SK-N-SH treated with all-trans-retinoic acid at 6 μM for 48 hours (cell line): ENCODE data around the gene KLHL17.

Experiments
- ATAC-seq: fragments of 200-7000 bp; cut with Tn5 transposase; 3 replicates; pipeline ENCODE4 v1.9.1; 2020; ENCODE audit warnings: mild to moderate bottlenecking, moderate library complexity
- ARNTL ChIP-seq: fragments of 450-650 bp; formaldehyde crosslinking; IDR thresholded peaks from 2 replicates; pipeline ENCODE4 v1.5.0; 2020; ENCODE audit warnings: low read depth, mild to moderate bottlenecking, moderate library complexity, borderline replicate concordance
- BACH2 ChIP-seq: fragments of 250-450 bp; sonication (Bioruptor Pico); IDR thresholded peaks from 2 replicates; pipeline ENCODE4 v1.9.0; 2021; ENCODE audit warnings: mild to moderate bottlenecking, borderline replicate concordance
- CSDC2 ChIP-seq: fragments of 250-450 bp; sonication (Bioruptor Pico); IDR thresholded peaks from 2 replicates; pipeline ENCODE4 v1.5.0; 2020; ENCODE audit warnings: mild to moderate bottlenecking, moderate library complexity
- ESRRG ChIP-seq: fragments of 250-450 bp; sonication (Bioruptor Pico); IDR thresholded peaks from 2 replicates; pipeline ENCODE4 v1.6.1; 2021; ENCODE audit warnings: mild to moderate bottlenecking
- ISL1 ChIP-seq: fragments of 250-450 bp; sonication (Bioruptor Pico); IDR thresholded peaks from 2 replicates; pipeline ENCODE4 v2.1.2; 2022; ENCODE audit warnings: mild to moderate bottlenecking, moderate library complexity
- OSR1 ChIP-seq: fragments of 250-450 bp; sonication (Bioruptor Pico); IDR thresholded peaks from 2 replicates; pipeline ENCODE4 v1.8.0; 2022; ENCODE audit warnings: moderate library complexity, mild to moderate bottlenecking, inconsistent platforms
- PATZ1 ChIP-seq: fragments of 250-450 bp; sonication (Bioruptor Pico); IDR thresholded peaks from 2 replicates; pipeline ENCODE4 v1.8.0; 2020; ENCODE audit warnings: mild to moderate bottlenecking, moderate library complexity, borderline replicate concordance
- PPARA ChIP-seq: fragments of 250-450 bp; sonication (Bioruptor Pico); IDR thresholded peaks from 2 replicates; pipeline ENCODE4 v1.5.0; 2020; ENCODE audit warnings: mild to moderate bottlenecking, borderline replicate concordance
- SNAI2 ChIP-seq: fragments of 250-450 bp; sonication (Bioruptor Pico); IDR thresholded peaks from 2 replicates; pipeline ENCODE4 v1.5.0; 2020; ENCODE audit warnings: mild to moderate bottlenecking, moderate library complexity
- TCF4 ChIP-seq: fragments of 250-450 bp; sonication (Bioruptor Pico); IDR thresholded peaks from 2 replicates; pipeline ENCODE4 v1.8.0; 2021; ENCODE audit warnings: mild to moderate bottlenecking, moderate library complexity, borderline replicate concordance
- TOX ChIP-seq: fragments of 250-450 bp; sonication (Bioruptor Pico); IDR thresholded peaks from 2 replicates; pipeline ENCODE4 v1.8.0; 2021; ENCODE audit warnings: mild to moderate bottlenecking, moderate library complexity, borderline replicate concordance
- ZC3H10 ChIP-seq: fragments of 250-450 bp; sonication (Bioruptor Pico); IDR thresholded peaks from 2 replicates; pipeline ENCODE4 v1.5.1; 2021; ENCODE audit warnings: mild to moderate bottlenecking, moderate library complexity
- ZFP3 ChIP-seq: fragments of 250-450 bp; sonication (Bioruptor Pico); IDR thresholded peaks from 2 replicates; pipeline ENCODE4 v1.5.0; 2020; ENCODE audit warnings: mild to moderate bottlenecking, moderate library complexity
- ZNF565 ChIP-seq: fragments of 450-650 bp; formaldehyde crosslinking; conservative IDR thresholded peaks from 2 replicates; pipeline ENCODE4 v1.5.0; 2020; ENCODE audit warnings: low read depth, mild to moderate bottlenecking, moderate library complexity
- ZNF70 ChIP-seq: fragments of 450-650 bp; formaldehyde crosslinking; IDR thresholded peaks from 2 replicates; pipeline ENCODE4 v1.5.0; 2020; ENCODE audit warnings: mild to moderate bottlenecking, moderate library complexity
- ZNF8 ChIP-seq: fragments of 450-650 bp; formaldehyde crosslinking; IDR thresholded peaks from 2 replicates; pipeline ENCODE4 v1.5.0; 2020; ENCODE audit warnings: mild to moderate bottlenecking, moderate library complexity
- TF ChIP-seq, protein P1 (sequence below): fragments of 250-450 bp; sonication (Bioruptor Pico); IDR thresholded peaks from 2 replicates; pipeline ENCODE4 v1.5.1; 2021; ENCODE audit warnings: mild to moderate bottlenecking, moderate library complexity
- TF ChIP-seq, protein P2 (sequence below): fragments of 250-450 bp; sonication (Bioruptor Pico); IDR thresholded peaks from 2 replicates; pipeline ENCODE4 v1.5.0; 2020; ENCODE audit warnings: mild to moderate bottlenecking, moderate library complexity

Gene KLHL17

DNA sequence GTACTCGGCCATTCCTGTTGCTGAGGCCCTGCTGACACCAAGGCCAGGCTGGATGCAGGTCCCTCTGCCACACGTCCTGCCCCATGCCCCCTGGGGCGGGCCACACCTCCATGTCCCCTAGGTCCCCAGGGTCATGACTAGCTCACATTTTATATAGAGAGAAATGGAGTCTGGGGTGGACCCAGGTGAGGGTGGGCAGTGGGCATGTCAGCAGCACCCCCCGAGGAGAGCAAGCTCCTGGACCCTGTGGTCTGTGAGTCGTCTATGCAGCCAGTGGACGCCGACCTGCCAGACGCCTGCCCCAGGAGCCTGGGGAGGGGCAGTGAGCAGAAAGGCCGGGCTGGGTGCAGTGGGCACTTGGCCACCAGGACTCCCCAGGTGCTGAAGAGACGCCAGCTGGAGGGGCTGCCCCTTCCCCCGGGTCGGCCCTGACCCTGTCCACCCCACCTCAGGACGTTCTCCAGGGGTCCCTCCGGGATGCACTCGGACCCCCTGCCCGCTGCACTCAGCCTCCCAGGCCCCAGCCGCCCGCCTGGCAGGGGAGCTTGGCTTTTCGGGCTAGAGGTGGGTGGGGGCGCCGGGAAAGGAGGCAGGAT, 20.8 kb upstream of the KLHL17 start:
- TF ChIP-seq, protein P1, sequence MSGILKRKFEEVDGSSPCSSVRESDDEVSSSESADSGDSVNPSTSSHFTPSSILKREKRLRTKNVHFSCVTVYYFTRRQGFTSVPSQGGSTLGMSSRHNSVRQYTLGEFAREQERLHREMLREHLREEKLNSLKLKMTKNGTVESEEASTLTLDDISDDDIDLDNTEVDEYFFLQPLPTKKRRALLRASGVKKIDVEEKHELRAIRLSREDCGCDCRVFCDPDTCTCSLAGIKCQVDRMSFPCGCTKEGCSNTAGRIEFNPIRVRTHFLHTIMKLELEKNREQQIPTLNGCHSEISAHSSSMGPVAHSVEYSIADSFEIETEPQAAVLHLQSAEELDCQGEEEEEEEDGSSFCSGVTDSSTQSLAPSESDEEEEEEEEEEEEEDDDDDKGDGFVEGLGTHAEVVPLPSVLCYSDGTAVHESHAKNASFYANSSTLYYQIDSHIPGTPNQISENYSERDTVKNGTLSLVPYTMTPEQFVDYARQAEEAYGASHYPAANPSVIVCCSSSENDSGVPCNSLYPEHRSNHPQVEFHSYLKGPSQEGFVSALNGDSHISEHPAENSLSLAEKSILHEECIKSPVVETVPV (CRISPR knock-in tag), result no peak
- TF ChIP-seq CSDC2 (CRISPR knock-in tag), result no peak
- TF ChIP-seq OSR1 (CRISPR knock-in tag), result no peak
- TF ChIP-seq, protein P2, sequence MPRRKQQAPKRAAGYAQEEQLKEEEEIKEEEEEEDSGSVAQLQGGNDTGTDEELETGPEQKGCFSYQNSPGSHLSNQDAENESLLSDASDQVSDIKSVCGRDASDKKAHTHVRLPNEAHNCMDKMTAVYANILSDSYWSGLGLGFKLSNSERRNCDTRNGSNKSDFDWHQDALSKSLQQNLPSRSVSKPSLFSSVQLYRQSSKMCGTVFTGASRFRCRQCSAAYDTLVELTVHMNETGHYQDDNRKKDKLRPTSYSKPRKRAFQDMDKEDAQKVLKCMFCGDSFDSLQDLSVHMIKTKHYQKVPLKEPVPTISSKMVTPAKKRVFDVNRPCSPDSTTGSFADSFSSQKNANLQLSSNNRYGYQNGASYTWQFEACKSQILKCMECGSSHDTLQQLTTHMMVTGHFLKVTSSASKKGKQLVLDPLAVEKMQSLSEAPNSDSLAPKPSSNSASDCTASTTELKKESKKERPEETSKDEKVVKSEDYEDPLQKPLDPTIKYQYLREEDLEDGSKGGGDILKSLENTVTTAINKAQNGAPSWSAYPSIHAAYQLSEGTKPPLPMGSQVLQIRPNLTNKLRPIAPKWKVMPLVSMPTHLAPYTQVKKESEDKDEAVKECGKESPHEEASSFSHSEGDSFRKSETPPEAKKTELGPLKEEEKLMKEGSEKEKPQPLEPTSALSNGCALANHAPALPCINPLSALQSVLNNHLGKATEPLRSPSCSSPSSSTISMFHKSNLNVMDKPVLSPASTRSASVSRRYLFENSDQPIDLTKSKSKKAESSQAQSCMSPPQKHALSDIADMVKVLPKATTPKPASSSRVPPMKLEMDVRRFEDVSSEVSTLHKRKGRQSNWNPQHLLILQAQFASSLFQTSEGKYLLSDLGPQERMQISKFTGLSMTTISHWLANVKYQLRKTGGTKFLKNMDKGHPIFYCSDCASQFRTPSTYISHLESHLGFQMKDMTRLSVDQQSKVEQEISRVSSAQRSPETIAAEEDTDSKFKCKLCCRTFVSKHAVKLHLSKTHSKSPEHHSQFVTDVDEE (CRISPR knock-in tag), result no peak
- no peak for TF ChIP-seq TOX (CRISPR knock-in tag)
- ATAC-seq, result no peak

DNA sequence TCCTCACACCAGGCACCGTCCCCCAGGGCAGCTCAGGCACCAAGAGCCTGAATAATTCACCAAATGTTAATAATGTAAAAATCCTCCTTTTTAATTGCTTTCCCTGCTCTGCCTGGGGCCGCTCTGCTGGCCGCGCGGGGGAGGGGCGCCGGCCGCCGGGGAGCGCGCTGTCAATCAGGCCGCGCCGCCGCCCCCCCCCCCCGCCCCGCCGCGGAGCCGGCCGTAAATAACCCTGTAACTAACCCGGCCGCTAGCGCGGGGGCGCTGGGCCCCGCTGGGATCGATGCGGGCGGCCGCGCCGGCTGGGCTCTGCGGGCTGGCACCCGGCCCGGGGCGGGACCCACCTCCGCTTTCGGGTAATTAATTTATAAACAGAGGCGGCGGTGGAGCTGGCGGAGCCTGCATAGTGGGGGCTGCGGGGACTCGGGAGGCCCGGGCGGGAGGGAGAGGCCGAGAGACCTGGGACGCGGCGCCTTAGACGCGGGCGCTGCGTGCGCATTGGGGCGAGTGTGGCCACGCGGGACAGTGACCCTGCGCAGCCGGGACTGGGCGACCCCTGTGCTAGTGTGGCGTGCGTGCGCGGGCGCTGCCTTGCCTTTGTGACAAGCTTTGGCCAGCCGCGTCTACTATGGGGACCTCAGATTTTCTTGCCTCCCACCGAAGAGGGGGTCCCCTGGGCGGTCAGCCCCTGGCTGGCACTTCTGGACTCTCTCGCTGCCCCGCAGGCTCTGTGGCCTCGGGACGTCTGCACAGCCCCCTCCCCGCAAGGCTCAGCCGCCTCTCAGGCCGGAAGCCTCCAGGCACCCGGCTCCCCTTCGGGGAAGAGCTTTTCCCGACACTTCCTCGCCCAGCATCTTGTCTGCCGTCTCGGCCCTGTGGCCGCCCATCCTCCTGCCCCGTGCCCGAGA, 20.0 kb upstream of the KLHL17 start:
- no peak for TF ChIP-seq TOX (CRISPR knock-in tag)
- TF ChIP-seq, protein P2 (CRISPR knock-in tag), result no peak
- TF ChIP-seq ARNTL, result no peak
- TF ChIP-seq, protein P1 (CRISPR knock-in tag), result no peak
- TF ChIP-seq BACH2 (CRISPR knock-in tag), result no peak
- no peak for TF ChIP-seq ZNF8 (CRISPR knock-in tag)
- TF ChIP-seq ZFP3 (CRISPR knock-in tag), result no peak
- TF ChIP-seq ZC3H10 (CRISPR knock-in tag), result no peak
- TF ChIP-seq PPARA (CRISPR knock-in tag), result no peak
- no peak for TF ChIP-seq TCF4
- TF ChIP-seq ZNF70 (CRISPR knock-in tag), result no peak
- no peak for TF ChIP-seq SNAI2 (CRISPR knock-in tag)
- no peak for TF ChIP-seq ZNF565
- no peak for TF ChIP-seq CSDC2 (CRISPR knock-in tag)
- no peak for TF ChIP-seq PATZ1 (CRISPR knock-in tag)
- no peak for TF ChIP-seq ISL1 (CRISPR knock-in tag)
- no peak for TF ChIP-seq ESRRG (CRISPR knock-in tag)
- ATAC-seq, result peak; percentile 23
